B cell (primary cell): ENCODE data around the gene MFSD11. TPM values are rescaled to one million over a fixed set of nuclear protein-coding genes. Genes with fewer than 3 reads are reported as not detected.

Experiments
- ATAC-seq: fragments of 200-7000 bp; cut with Tn5 transposase; one replicate; pipeline ENCODE4 v1.10.0; 2021; ENCODE audit warnings: low read depth, mild to moderate bottlenecking, moderate number of reproducible peaks, moderate library complexity
- CTCF ChIA-PET: fragments of 350-600 bp; sonication (Branson Sonifier 250); formaldehyde crosslinking; loops from one replicate; lab custom pipeline; 2021; ENCODE audit warnings: antibody characterized with exemption, inconsistent platforms; lab: Charles Lee
- POLR2A ChIA-PET: fragments of 350-600 bp; sonication (Branson Sonifier 250); formaldehyde crosslinking; loops from one replicate; lab custom pipeline; 2021; ENCODE audit warnings: antibody characterized with exemption; lab: Charles Lee
- DNase-seq: peaks from one replicate; pipeline ENCODE4 v3.0.0; 2013
- H2AFZ ChIP-seq: 2 replicates; pipeline ENCODE4 v1.6.1; 2012; ENCODE audit warnings: mild to moderate bottlenecking, low read depth, low read length; ENCODE audit not compliant: insufficient read depth, poor library complexity, severe bottlenecking
- H3K27ac ChIP-seq, 2 donors: 1 replicate in 1 of 2; 2 replicates in 1 of 2; pipeline ENCODE4 v1.5.1; 2012 to 2013; ENCODE audit warnings: low read length in 2 of 2, mild to moderate bottlenecking in 2 of 2, moderate library complexity in 1 of 2
- H3K27me3 ChIP-seq, 4 experiments: fragments of 200-600 bp in 1 of 4; sonication (generic) in 1 of 4; replicated peaks in 1 of 4; 1 replicate in 2 of 4; 2 replicates in 2 of 4; pipeline versions ENCODE4 v1.6.1 to v1.7.0; 2013 to 2016; ENCODE audit warnings: low read length in 3 of 4, mild to moderate bottlenecking in 2 of 4, mixed read lengths in 1 of 4, moderate library complexity in 1 of 4; ENCODE audit not compliant: insufficient read depth in 4 of 4, control insufficient read depth in 3 of 4; ENCODE audit errors: control extremely low read depth in 1 of 4
- H3K36me3 ChIP-seq, 2 experiments: replicated peaks in 1 of 2; 1 replicate in 1 of 2; 2 replicates in 1 of 2; pipeline versions ENCODE4 v1.6.1 to v1.7.1; 2013; ENCODE audit warnings: low read length in 1 of 2; ENCODE audit not compliant: insufficient read depth in 2 of 2, control insufficient read depth in 1 of 2; ENCODE audit errors: control extremely low read depth in 1 of 2, extremely low read depth in 1 of 2
- H3K4me1 ChIP-seq, 2 donors: fragments of 200-600 bp in 1 of 2; sonication (generic) in 1 of 2; 1 replicate in 1 of 2; 2 replicates in 1 of 2; pipeline versions ENCODE4 v1.5.1 to v1.6.1; 2013 to 2017; ENCODE audit warnings: low read length in 2 of 2; ENCODE audit not compliant: control insufficient read depth in 2 of 2, insufficient read depth in 2 of 2
- H3K4me2 ChIP-seq: replicated peaks from 2 replicates; pipeline ENCODE3; 2012; ENCODE audit warnings: mild to moderate bottlenecking, low read depth, low read length; ENCODE audit not compliant: poor library complexity, severe bottlenecking
- H3K4me3 ChIP-seq, 5 experiments: fragments of 200-600 bp in 1 of 5; sonication (generic) in 1 of 5; 1 replicate in 3 of 5; 2 replicates in 2 of 5; pipeline versions ENCODE4 v1.5.1 to v1.7.0; 2011 to 2016; ENCODE audit warnings: low read length in 4 of 5, mild to moderate bottlenecking in 4 of 5, low read depth in 2 of 5, control low read depth in 1 of 5, moderate library complexity in 1 of 5; ENCODE audit not compliant: insufficient read depth in 1 of 5; ENCODE audit errors: control extremely low read depth in 1 of 5, extremely low read depth in 1 of 5
- H3K79me2 ChIP-seq: fragments of 200-600 bp; sonication (generic); one replicate; pipeline ENCODE4 v1.6.0; 2016; ENCODE audit warnings: low read length; ENCODE audit not compliant: control insufficient read depth, insufficient read depth
- H3K9ac ChIP-seq: fragments of 200-600 bp; sonication (generic); 2 replicates; pipeline ENCODE4 v1.6.1; 2017; ENCODE audit warnings: mild to moderate bottlenecking, low read length, moderate library complexity
- H3K9me3 ChIP-seq, 3 donors: one replicate each; pipeline versions ENCODE4 v1.6.1 to v1.7.1; 2013; ENCODE audit warnings: low read length in 2 of 3; ENCODE audit not compliant: control insufficient read depth in 2 of 3, insufficient read depth in 1 of 3; ENCODE audit errors: control extremely low read depth in 1 of 3
- H4K20me1 ChIP-seq: 2 replicates; pipeline ENCODE4 v1.6.0; 2012; ENCODE audit warnings: mild to moderate bottlenecking, low read length; ENCODE audit not compliant: insufficient read depth, control insufficient read depth, poor library complexity, severe bottlenecking
- H3K27ac Mint-ChIP-seq: one replicate; pipeline ENCODE4 v1.8.0; 2021; ENCODE audit warnings: mixed read lengths
- H3K27me3 Mint-ChIP-seq: one replicate; pipeline ENCODE4 v1.8.0; 2021; ENCODE audit warnings: mixed read lengths
- H3K4me1 Mint-ChIP-seq: one replicate; pipeline ENCODE4 v1.8.0; 2021; ENCODE audit warnings: mixed read lengths
- H3K4me3 Mint-ChIP-seq: one replicate; pipeline ENCODE4 v1.8.0; 2021; ENCODE audit warnings: mixed read lengths
- H3K9me3 Mint-ChIP-seq: one replicate; pipeline ENCODE4 v1.8.0; 2022; ENCODE audit warnings: mixed read lengths; ENCODE audit not compliant: insufficient read depth
- EZH2 ChIP-seq: IDR thresholded peaks from 2 replicates; pipeline ENCODE4 v1.6.1; 2012; ENCODE audit warnings: borderline replicate concordance, low read depth, mild to moderate bottlenecking, moderate library complexity, low read length; ENCODE audit not compliant: insufficient read depth, poor library complexity, severe bottlenecking
- WGBS: methylation state at CpG from one replicate; pipeline ENCODE4 v1.1.5; 2013; ENCODE audit warnings: missing lambda C conversion rate; ENCODE audit not compliant: insufficient coverage; 5-methylcytosine and 5-hydroxymethylcytosine counted together
- intact Hi-C: fragments of 100-400 bp; cut with micrococcal nuclease; formaldehyde crosslinking; loops from one replicate; pipeline ENCODE4 v1.10.0; 2022
- polyA plus RNA-seq: library from polyadenylated mRNA; depleted of rRNA; stranded (reverse); fragments of >200 nt; gene quantifications from 2 replicates; pipeline ENCODE4 v1.2.3, GENCODE V29; 2012
- total RNA-seq, 2 donors: library from RNA; stranded (reverse); fragments of 120-200 nt in 1 of 2; gene quantifications; 1 replicate in 1 of 2; 2 replicates in 1 of 2; pipeline versions ENCODE4 v1.2.3 to v1.2.4, GENCODE V29; 2013 to 2022
- TF ChIP-seq, protein P1 (sequence below): fragments of 200-600 bp; IDR thresholded peaks from one replicate; pipeline ENCODE4 v1.8.0; 2022; ENCODE audit warnings: antibody characterized with exemption, mild to moderate bottlenecking

Gene MFSD11
- total and polyA plus RNA-seq, 2 donors (not counting 1 experiment from before 2014, with no cell fraction given): 24.5 to 36.4 TPM

DNA sequence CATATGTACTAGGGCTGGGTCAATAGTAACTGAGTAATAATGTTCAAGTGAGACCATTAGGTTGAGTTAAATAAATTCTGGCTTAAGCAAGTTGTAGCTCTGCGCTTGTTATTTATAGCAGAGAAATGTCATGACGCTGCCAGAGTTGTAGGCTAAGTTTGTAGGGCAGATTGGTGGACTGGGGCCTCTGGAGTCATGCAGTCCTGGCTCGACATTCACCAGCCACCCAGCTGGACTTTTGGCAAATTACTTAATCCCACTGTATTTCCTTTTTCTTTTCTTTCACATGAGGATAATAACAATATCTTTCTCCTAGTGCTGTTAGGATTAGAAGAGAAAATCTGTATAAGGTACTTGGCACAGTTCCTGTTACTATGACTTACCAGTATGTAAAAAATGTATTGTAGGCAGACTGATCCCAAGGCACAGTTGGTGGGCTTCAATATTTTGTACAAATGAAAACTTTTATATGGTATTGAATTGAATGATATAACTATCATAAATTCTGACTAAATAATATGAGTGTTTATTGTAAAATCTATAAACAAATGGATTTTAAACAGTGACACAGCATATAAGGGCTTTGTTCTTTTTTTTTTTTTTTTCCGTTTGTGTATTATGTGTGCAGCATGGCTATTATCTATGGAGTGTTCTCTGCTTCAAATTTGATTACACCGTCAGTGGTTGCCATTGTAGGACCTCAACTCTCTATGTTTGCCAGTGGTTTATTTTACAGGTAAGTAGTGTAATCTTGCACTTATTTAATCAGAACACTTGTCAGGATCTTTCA is 2.6 kb downstream of the MFSD11 start:
- no peaks in the 10 kb centered on the region for H3K9me3 ChIP-seq
- peaks cover 8% of the 10 kb centered on the region for H4K20me1 ChIP-seq
- no peaks in the 10 kb centered on the region for H3K9me3 Mint-ChIP-seq
- H3K9ac ChIP-seq: no peak overlapping the region
- ChIA-PET POLR2A (interaction anchor here (0.8 kb wide), 1 partner anchor 386 kb away, joined by 11 read pairs; no protein-coding TSS in a partner anchor), CTCF (interaction anchor here (1.2 kb wide), 1 partner anchor 27 kb away, joined by 3 read pairs; no protein-coding TSS in a partner anchor)
- ATAC-seq (no peak), DNase-seq (no peak)
- H3K4me2 ChIP-seq: no peak overlapping the region
- no peak overlapping the region for H3K4me3 ChIP-seq
- peaks cover 13 to 31% of the 10 kb centered on the region in 2 experiments for H3K36me3 ChIP-seq
- TF ChIP-seq, protein P1, sequence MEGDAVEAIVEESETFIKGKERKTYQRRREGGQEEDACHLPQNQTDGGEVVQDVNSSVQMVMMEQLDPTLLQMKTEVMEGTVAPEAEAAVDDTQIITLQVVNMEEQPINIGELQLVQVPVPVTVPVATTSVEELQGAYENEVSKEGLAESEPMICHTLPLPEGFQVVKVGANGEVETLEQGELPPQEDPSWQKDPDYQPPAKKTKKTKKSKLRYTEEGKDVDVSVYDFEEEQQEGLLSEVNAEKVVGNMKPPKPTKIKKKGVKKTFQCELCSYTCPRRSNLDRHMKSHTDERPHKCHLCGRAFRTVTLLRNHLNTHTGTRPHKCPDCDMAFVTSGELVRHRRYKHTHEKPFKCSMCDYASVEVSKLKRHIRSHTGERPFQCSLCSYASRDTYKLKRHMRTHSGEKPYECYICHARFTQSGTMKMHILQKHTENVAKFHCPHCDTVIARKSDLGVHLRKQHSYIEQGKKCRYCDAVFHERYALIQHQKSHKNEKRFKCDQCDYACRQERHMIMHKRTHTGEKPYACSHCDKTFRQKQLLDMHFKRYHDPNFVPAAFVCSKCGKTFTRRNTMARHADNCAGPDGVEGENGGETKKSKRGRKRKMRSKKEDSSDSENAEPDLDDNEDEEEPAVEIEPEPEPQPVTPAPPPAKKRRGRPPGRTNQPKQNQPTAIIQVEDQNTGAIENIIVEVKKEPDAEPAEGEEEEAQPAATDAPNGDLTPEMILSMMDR: no peak
- TF ChIP-seq EZH2: no peak
- peaks cover 14 to 16% of the 10 kb centered on the region in 2 donors for H3K4me1 ChIP-seq
- no peak overlapping the region for H3K4me3 Mint-ChIP-seq
- H3K27me3 ChIP-seq: no peaks in the 10 kb centered on the region
- intact Hi-C loops: no loop called here
- WGBS: no CpG with 5 or more reads among the region's 5 CpGs
- H3K4me1 Mint-ChIP-seq: peaks cover 22% of the 10 kb centered on the region
- no peak overlapping the region for H3K27ac Mint-ChIP-seq
- H2AFZ ChIP-seq: no peak overlapping the region
- H3K27me3 Mint-ChIP-seq: no peaks in the 10 kb centered on the region
- H3K27ac ChIP-seq: no peak overlapping the region
- peaks cover 47% of the 10 kb centered on the region for H3K79me2 ChIP-seq

DNA sequence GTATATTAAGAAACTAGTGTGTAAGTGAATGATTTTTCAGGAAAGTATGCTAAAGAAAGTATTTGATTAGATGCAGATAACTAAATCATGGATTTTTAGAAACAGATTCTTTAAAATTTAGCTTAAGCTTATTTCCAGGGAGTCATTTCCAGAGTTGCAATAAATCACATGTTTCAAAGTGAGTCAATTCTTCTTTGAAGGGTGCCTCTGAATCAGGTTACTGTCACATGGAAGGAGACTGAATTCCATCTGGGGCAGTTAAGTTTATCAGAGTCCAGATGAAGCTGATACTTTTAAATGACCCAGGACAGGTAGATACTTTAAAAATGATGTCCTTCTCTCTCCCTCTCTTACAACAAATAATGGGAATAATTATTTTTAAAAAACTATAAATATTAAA is 5.0 kb downstream of the MFSD11 start:
- Histone ChIP-seq H3K36me3 (peaks cover 18 to 40% of the 10 kb centered on the region in 2 experiments), H3K9ac (no peak overlapping the region), H3K4me1 (peaks cover 10% of the 10 kb centered on the region in 2 donors), H3K27me3 (no peaks in the 10 kb centered on the region), H2AFZ (no peak overlapping the region), H4K20me1 (no peaks in the 10 kb centered on the region), H3K4me2 (no peak overlapping the region), H3K4me3 (no peak overlapping the region), H3K27ac (no peak overlapping the region), H3K9me3 (no peaks in the 10 kb centered on the region), H3K79me2 (peaks cover 37% of the 10 kb centered on the region)
- no peak overlapping the region for H3K4me3 Mint-ChIP-seq
- ChIA-PET CTCF (interaction anchor here (0.6 to 0.9 kb wide), 3 partner anchors 41 to 885 kb away, joined by 3 to 4 read pairs (median 3); no protein-coding TSS in a partner anchor), POLR2A (no interaction called here)
- no peaks in the 10 kb centered on the region for H3K27me3 Mint-ChIP-seq
- TF ChIP-seq, protein P1: no peak
- TF ChIP-seq EZH2: no peak
- ATAC-seq: no peak
- DNase-seq: no peak
- H3K4me1 Mint-ChIP-seq: peaks cover 17% of the 10 kb centered on the region
- intact Hi-C loops: no loop called here
- H3K27ac Mint-ChIP-seq: no peak overlapping the region
- H3K9me3 Mint-ChIP-seq: no peaks in the 10 kb centered on the region
